Stomach (tissue), 4 donors: ENCODE measurements around the gene HEATR9.

Experiments used
- CTCF ChIP-seq, 7 experiments: fragments of 450-650 bp in 4 of 7; fragments of 200-600 bp in 3 of 7; sonication (generic) in 3 of 7; IDR thresholded peaks; one replicate each; pipeline ENCODE4 v1.5.1; 2016 to 2019; ENCODE audit warnings: antibody characterized with exemption in 7 of 7, control low read depth in 2 of 7, mild to moderate bottlenecking in 1 of 7
- EP300 ChIP-seq: sonication (generic); formaldehyde crosslinking; IDR thresholded peaks from one replicate; pipeline ENCODE4 v1.6.1; 2017; ENCODE audit warnings: antibody characterized with exemption
- POLR2A ChIP-seq, 4 donors: fragments of 450-650 bp; IDR thresholded peaks; one replicate each; pipeline ENCODE4 v1.6.1; 2016; ENCODE audit warnings: antibody characterized with exemption in 4 of 4, control low read depth in 2 of 4, mild to moderate bottlenecking in 1 of 4, moderate library complexity in 1 of 4
- POLR2AphosphoS5 ChIP-seq, 3 donors: sonication (generic); formaldehyde crosslinking; IDR thresholded peaks; one replicate each; pipeline ENCODE4 v1.6.1; 2016; ENCODE audit warnings: antibody characterized with exemption in 3 of 3

GRCh38 chr17:35877345-35878029, 8.8 kb upstream of the HEATR9 start:
- no peak for TF ChIP-seq CTCF (IDR thresholded peaks at IDR 0.05)
- TF ChIP-seq EP300: no peak
- no peak for TF ChIP-seq POLR2AphosphoS5 (IDR thresholded peaks at IDR 0.05)
- no peak for TF ChIP-seq POLR2A (IDR thresholded peaks at IDR 0.05)
